HEK293T (cell line): Measurements from ENCODE around the gene HOMER2.

Experiments used
- BHLHE40 ChIP-seq: fragments of 450-650 bp; IDR thresholded peaks from 2 replicates; pipeline ENCODE4 v1.6.1; 2016; ENCODE audit warnings: mild to moderate bottlenecking, moderate library complexity, borderline replicate concordance
- HDGF ChIP-seq: fragments of 450-650 bp; IDR thresholded peaks from 2 replicates; pipeline ENCODE4 v1.6.1; 2017; ENCODE audit warnings: antibody characterized with exemption, borderline replicate concordance
- SP1 ChIP-seq: fragments of 450-650 bp; IDR thresholded peaks from 2 replicates; pipeline ENCODE4 v1.6.1; 2017
- TARDBP ChIP-seq: fragments of 450-650 bp; IDR thresholded peaks from 2 replicates; pipeline ENCODE4 v1.6.1; 2016
- ZNF384 ChIP-seq: fragments of 450-650 bp; IDR thresholded peaks from 2 replicates; pipeline ENCODE4 v1.6.1; 2016

DNA sequence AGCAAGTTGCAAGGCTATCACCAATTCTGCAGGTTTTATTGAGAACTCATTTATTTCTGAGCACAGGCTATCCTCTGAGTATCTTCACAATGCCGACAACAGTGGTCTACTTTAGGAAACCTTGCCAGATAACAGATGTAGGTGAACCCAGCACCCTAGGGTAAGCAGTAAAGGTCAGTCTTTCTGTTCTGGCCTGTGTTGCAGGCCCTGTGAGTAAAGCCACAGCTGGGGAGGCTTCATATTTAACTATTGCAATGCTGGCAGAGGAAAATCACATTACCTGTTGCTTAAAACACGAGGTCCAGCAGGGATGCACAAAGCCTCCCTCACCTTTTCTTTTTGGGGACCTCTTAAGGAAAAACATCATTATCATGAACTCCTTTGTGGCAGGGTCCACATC lies 87.6 kb downstream of the HOMER2 start:
- no peak for TF ChIP-seq TARDBP
- no peak for TF ChIP-seq BHLHE40
- no peak for TF ChIP-seq SP1
- TF ChIP-seq HDGF = no peak
- no peak for TF ChIP-seq ZNF384
